ENCODE measurements around the gene WTAP.
A peak's percentile ranks its signal among the peaks of the same experiment; 100 is the strongest.
"Not testable (repeated sequence)": the region's sequence is repeated elsewhere in the genome, so short reads cannot be mapped to it uniquely, and the experiment has no call there.

The WTAP gene

DNA sequence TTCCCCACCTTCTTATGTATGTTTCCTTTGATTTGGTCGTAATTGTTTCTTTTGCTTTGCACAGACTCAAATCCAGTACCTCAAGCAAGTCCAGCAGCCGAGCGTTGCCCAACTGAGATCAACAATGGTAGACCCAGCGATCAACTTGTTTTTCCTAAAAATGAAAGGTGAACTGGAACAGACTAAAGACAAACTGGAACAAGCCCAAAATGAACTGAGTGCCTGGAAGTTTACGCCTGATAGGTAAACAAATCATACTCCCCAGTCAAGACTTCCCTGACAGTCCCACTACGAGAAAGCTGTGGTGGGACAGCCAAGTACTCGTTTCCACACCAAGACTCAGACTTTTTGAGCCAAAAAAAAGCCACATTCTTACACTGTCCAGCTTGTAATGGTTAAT, 20.8 kb downstream of the WTAP start:
- not testable (repeated sequence) for H3K27me3 ChIP-seq (ENCODE audit: control insufficient read depth in 1 of 2, insufficient read depth in 2 of 2, low read length in 2 of 2); H3K4me3 ChIP-seq (ENCODE audit: low read length in 2 of 2); H3K27ac ChIP-seq (ENCODE audit: low read length); H3K4me1 ChIP-seq (ENCODE audit: control insufficient read depth, insufficient read depth, low read length); H3K9ac ChIP-seq (ENCODE audit: low read length in 2 of 2); H3K9me3 ChIP-seq (ENCODE audit: control insufficient read depth in 2 of 2, low read length in 2 of 2)
- H3K36me3 ChIP-seq (ENCODE audit: control insufficient read depth in 2 of 2, insufficient read depth in 2 of 2, low read length in 2 of 2): peaks cover 29 to 55% of the 10 kb centered on the region in 2 donors

GRCh38 chr6:159751448-159751847, 24.1 kb downstream of the WTAP start:
- H3K4me3 ChIP-seq (ENCODE audit: low read length in 2 of 2): no peak overlapping the region
- H3K27me3 ChIP-seq (ENCODE audit: control insufficient read depth in 1 of 2, insufficient read depth in 2 of 2, low read length in 2 of 2): no peaks in the 10 kb centered on the region
- H3K27ac ChIP-seq (ENCODE audit: low read length): no peak overlapping the region
- H3K4me1 ChIP-seq (ENCODE audit: control insufficient read depth, insufficient read depth, low read length): no peaks in the 10 kb centered on the region
- H3K9ac ChIP-seq (ENCODE audit: low read length in 2 of 2): no peak overlapping the region
- H3K9me3 ChIP-seq (ENCODE audit: control insufficient read depth in 2 of 2, low read length in 2 of 2): no peaks in the 10 kb centered on the region
- peaks cover 23 to 48% of the 10 kb centered on the region in 2 donors for H3K36me3 ChIP-seq (ENCODE audit: control insufficient read depth in 2 of 2, insufficient read depth in 2 of 2, low read length in 2 of 2)

DNA sequence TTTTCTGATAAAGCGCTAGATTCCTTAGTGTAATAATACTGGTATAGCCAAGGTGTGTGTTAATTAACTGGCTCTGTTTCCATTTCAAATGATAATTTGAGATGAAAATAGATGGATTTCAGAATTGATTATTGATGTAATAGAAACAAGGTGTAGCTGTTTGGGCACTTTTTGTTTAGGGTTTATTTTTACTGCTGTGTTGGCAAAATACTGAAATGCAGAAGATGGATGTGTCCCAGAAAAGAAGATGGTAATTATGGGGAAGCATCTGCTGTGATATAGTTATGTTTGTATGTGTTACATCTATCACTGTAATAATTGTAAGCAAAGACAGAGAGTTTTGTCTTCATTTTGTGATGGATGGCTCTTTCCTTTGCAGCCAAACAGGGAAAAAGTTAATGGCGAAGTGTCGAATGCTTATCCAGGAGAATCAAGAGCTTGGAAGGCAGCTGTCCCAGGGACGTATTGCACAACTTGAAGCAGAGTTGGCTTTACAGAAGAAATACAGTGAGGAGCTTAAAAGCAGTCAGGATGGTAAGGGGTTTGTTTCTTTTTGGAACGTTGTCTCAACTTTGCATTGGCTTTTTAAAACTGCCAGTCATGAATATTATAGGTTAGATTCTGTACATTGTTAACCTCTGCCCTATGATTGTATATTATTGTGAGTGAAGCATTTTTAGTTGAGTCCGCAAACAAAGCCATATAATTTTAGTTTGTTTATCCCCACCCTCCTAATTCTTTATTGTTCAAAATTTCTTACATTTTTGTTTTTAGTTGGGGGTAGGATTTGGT, 26.0 kb downstream of the WTAP start:
- Histone ChIP-seq H3K9ac (ENCODE audit: low read length in 2 of 2) (no peak overlapping the region), H3K9me3 (ENCODE audit: control insufficient read depth in 2 of 2, low read length in 2 of 2) (no peaks in the 10 kb centered on the region), H3K36me3 (ENCODE audit: control insufficient read depth in 2 of 2, insufficient read depth in 2 of 2, low read length in 2 of 2) (peaks cover 21 to 40% of the 10 kb centered on the region in 2 donors), H3K4me3 (ENCODE audit: low read length in 2 of 2) (no peak overlapping the region), H3K4me1 (ENCODE audit: control insufficient read depth, insufficient read depth, low read length) (no peaks in the 10 kb centered on the region), H3K27me3 (ENCODE audit: control insufficient read depth in 1 of 2, insufficient read depth in 2 of 2, low read length in 2 of 2) (no peaks in the 10 kb centered on the region), H3K27ac (ENCODE audit: low read length) (no peak overlapping the region)

DNA sequence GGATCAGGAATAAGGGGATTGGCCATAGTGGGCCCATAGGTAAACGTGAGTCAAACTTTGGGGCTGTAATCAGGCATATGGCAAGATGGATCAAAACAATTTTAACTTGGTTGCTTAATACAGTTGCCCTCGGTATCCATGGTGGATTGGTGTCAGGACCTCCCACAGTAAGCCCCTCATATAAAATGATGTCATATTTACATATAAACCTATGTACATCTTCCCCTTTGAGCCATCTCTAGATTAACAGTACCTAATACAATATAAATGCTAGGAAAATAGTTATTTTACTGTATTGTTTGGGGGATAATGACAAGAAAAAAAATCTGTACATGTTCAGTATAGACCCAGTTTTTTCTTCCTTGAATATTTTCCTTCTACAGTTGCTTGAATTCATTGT, 27.1 kb downstream of the WTAP start:
- H3K27ac ChIP-seq (ENCODE audit: low read length): no peak overlapping the region
- no peak overlapping the region for H3K9ac ChIP-seq (ENCODE audit: low read length in 2 of 2)
- H3K36me3 ChIP-seq (ENCODE audit: control insufficient read depth in 2 of 2, insufficient read depth in 2 of 2, low read length in 2 of 2): peaks cover 26 to 34% of the 10 kb centered on the region in 2 donors

DNA sequence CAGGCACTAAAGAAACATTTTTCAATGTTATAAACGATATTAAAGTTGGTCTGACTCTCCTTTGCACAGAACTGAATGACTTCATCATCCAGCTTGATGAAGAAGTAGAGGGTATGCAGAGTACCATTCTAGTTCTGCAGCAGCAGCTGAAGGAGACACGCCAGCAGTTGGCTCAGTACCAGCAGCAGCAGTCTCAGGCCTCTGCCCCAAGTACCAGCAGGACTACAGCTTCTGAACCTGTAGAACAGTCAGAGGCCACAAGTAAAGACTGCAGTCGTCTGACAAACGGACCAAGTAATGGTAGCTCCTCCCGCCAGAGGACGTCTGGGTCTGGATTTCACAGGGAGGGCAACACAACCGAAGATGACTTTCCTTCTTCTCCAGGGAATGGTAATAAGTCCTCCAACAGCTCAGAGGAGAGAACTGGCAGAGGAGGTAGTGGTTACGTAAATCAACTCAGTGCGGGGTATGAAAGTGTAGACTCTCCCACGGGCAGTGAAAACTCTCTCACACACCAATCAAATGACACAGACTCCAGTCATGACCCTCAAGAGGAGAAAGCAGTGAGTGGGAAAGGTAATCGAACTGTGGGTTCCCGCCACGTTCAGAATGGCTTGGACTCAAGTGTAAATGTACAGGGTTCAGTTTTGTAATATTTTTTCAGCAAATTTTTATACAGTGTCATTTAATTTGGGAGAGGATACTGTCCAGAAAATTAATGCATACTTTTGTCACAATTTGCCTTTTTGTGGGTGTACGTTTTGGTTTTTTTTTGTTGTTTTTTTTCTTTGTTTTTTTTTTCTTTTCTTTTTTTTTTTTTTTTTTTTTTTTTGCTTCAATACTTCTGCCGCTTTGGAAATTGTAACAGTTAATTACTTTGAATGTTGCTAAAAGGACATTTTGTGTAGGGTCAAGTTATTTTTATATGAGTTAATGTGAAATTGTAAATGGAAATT, 27.9 kb downstream of the WTAP start:
- Histone ChIP-seq H3K27ac (ENCODE audit: low read length) (no peak overlapping the region), H3K27me3 (ENCODE audit: control insufficient read depth in 1 of 2, insufficient read depth in 2 of 2, low read length in 2 of 2) (no peaks in the 10 kb centered on the region), H3K9me3 (ENCODE audit: control insufficient read depth in 2 of 2, low read length in 2 of 2) (no peaks in the 10 kb centered on the region), H3K9ac (ENCODE audit: low read length in 2 of 2) (no peak overlapping the region), H3K36me3 (ENCODE audit: control insufficient read depth in 2 of 2, insufficient read depth in 2 of 2, low read length in 2 of 2) (peaks cover 26 to 31% of the 10 kb centered on the region in 2 donors), H3K4me3 (ENCODE audit: low read length in 2 of 2) (no peak overlapping the region), H3K4me1 (ENCODE audit: control insufficient read depth, insufficient read depth, low read length) (no peaks in the 10 kb centered on the region)

More for the DNA sequence above, 27.1 kb downstream of the WTAP start:
- Histone ChIP-seq H3K27me3 (ENCODE audit: control insufficient read depth in 1 of 2, insufficient read depth in 2 of 2, low read length in 2 of 2) (no peaks in the 10 kb centered on the region), H3K4me3 (ENCODE audit: low read length in 2 of 2) (no peak overlapping the region), H3K4me1 (ENCODE audit: control insufficient read depth, insufficient read depth, low read length) (no peaks in the 10 kb centered on the region), H3K9me3 (ENCODE audit: control insufficient read depth in 2 of 2, low read length in 2 of 2) (no peaks in the 10 kb centered on the region)

- Histone ChIP-seq H3K4me1 (ENCODE audit: control insufficient read depth, insufficient read depth, low read length) (peaks cover 6% of the 10 kb centered on the region), H3K36me3 (ENCODE audit: control insufficient read depth in 2 of 2, insufficient read depth in 2 of 2, low read length in 2 of 2) (peaks cover 23 to 28% of the 10 kb centered on the region in 2 donors), H3K4me3 (ENCODE audit: low read length in 2 of 2) (no peak overlapping the region)
Measured at GRCh38 chr6:159756508-159756907, 29.2 kb downstream of the WTAP start.

DNA sequence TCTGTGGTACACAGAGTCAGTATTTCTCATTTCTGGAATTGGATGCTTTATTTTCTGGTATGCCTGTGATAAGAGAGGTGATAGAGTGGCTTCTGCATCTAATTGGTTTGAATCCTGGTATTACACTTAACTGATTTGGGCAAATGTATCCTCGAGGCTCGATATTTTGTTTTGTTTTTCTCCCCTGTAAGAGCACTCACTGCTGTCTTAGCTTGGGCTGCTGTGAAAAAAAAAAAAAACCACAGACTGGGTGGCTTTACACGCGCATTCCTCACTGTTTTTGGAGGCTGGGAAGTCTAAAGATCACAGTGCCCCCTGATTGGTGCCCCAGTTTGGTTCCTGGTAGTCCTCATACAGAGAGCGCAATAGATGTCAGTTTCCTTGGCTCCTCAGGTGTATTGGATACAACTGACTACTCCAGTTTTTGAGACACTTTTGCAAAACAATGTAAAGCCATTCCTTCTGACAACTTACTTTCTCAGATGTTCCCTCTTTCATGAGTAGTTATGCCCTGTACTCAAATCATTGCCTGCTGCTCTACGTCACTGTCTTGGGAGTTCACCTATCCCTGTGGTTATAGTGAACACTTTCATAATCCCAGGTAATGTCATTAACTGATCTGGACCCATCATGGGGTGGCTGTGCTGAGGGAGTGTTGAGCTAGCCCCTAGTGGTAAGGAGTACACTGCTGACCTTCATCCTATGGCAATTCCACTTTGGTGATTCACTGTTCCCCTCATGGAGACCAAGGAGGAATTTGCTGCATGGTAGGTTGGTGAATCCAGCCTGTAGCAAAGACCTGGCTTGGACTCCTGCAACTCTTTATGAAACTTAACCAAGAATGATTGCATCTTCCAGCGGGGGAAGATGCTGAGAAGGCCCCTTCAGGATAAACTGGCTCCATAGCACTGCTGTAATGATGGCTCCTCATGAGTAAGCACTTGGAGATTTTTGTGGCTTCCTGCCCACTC, 31.0 kb downstream of the WTAP start:
- H3K4me1 ChIP-seq (ENCODE audit: control insufficient read depth, insufficient read depth, low read length): peaks cover 18% of the 10 kb centered on the region
- H3K27me3 ChIP-seq (ENCODE audit: control insufficient read depth in 1 of 2, insufficient read depth in 2 of 2, low read length in 2 of 2): no peaks in the 10 kb centered on the region
- no peak overlapping the region for H3K9ac ChIP-seq (ENCODE audit: low read length in 2 of 2)
- H3K36me3 ChIP-seq (ENCODE audit: control insufficient read depth in 2 of 2, insufficient read depth in 2 of 2, low read length in 2 of 2): peaks cover 21 to 23% of the 10 kb centered on the region in 2 donors
- H3K27ac ChIP-seq (ENCODE audit: low read length): no peak overlapping the region
- no peaks in the 10 kb centered on the region for H3K9me3 ChIP-seq (ENCODE audit: control insufficient read depth in 2 of 2, low read length in 2 of 2)
- no peak overlapping the region for H3K4me3 ChIP-seq (ENCODE audit: low read length in 2 of 2)

More at GRCh38 chr6:159756508-159756907, 29.2 kb downstream of the WTAP start:
- Histone ChIP-seq H3K9ac (ENCODE audit: low read length in 2 of 2) (no peak overlapping the region), H3K9me3 (ENCODE audit: control insufficient read depth in 2 of 2, low read length in 2 of 2) (no peaks in the 10 kb centered on the region), H3K27ac (ENCODE audit: low read length) (no peak overlapping the region), H3K27me3 (ENCODE audit: control insufficient read depth in 1 of 2, insufficient read depth in 2 of 2, low read length in 2 of 2) (no peaks in the 10 kb centered on the region)

DNA sequence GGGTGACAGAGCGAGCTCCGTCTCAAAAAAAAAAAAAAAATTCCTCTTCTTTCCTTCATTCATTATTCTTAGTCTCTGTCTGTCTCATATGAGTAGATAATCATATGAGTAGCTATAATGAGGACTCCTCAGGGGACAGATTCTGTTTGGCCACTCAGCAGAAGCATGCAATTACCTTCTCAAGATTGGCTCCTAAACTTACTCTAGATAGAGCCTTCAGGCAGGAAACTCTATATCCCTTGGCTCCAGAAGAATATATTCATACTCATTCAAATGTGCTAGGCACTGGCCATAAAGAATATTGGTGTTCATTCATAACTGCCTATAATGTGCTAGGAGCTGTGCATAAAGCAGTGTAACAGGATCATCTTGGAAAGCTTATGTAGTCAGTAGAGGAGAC, 32.3 kb downstream of the WTAP start:
- no peak overlapping the region for H3K9ac ChIP-seq (ENCODE audit: low read length in 2 of 2)
- no peak overlapping the region for H3K27ac ChIP-seq (ENCODE audit: low read length)
- H3K4me3 ChIP-seq (ENCODE audit: low read length in 2 of 2): no peak overlapping the region
- peaks cover 14 to 18% of the 10 kb centered on the region in 2 donors for H3K36me3 ChIP-seq (ENCODE audit: control insufficient read depth in 2 of 2, insufficient read depth in 2 of 2, low read length in 2 of 2)
- no peaks in the 10 kb centered on the region for H3K27me3 ChIP-seq (ENCODE audit: control insufficient read depth in 1 of 2, insufficient read depth in 2 of 2, low read length in 2 of 2)
- H3K4me1 ChIP-seq (ENCODE audit: control insufficient read depth, insufficient read depth, low read length): peaks cover 18% of the 10 kb centered on the region
- no peaks in the 10 kb centered on the region for H3K9me3 ChIP-seq (ENCODE audit: control insufficient read depth in 2 of 2, low read length in 2 of 2)

DNA sequence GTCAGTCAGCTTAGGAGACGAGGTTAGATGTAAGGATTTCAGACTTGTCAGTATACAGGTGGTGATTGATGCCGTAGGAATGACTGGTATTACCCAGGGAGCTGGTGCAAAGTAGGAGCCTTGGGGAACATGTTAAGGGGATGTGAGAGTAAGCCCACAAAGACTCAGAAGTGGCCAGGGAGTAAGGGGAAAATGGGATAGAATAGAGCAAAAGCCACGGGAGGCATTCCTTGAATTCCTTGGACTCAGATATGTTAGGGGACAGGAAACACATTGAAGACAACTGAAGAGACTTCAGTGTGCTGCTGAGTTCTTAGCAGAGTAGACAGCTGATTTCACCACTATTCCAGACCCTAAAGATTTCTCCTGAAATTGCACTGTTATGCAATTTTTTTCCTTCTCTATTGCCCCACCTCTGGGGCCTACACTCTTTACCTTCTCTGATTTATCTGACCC, 33.3 kb downstream of the WTAP start:
- H3K36me3 ChIP-seq (ENCODE audit: control insufficient read depth in 2 of 2, insufficient read depth in 2 of 2, low read length in 2 of 2): peaks cover 8 to 13% of the 10 kb centered on the region in 2 donors
- no peaks in the 10 kb centered on the region for H3K9me3 ChIP-seq (ENCODE audit: control insufficient read depth in 2 of 2, low read length in 2 of 2)
- H3K27me3 ChIP-seq (ENCODE audit: control insufficient read depth in 1 of 2, insufficient read depth in 2 of 2, low read length in 2 of 2): no peaks in the 10 kb centered on the region
- H3K4me3 ChIP-seq (ENCODE audit: low read length in 2 of 2): peak overlapping the region in 1 of 2 donors; percentile 96
- H3K4me1 ChIP-seq (ENCODE audit: control insufficient read depth, insufficient read depth, low read length): peaks cover 18% of the 10 kb centered on the region
- H3K27ac ChIP-seq (ENCODE audit: low read length): no peak overlapping the region
- H3K9ac ChIP-seq (ENCODE audit: low read length in 2 of 2): peak overlapping the region in 1 of 2 donors; percentile 95

Data from stomach smooth muscle (tissue), 2 donors.